IMR-90 (cell line): Measurements from ENCODE around the gene HSP90AB1. TPM values are rescaled to one million over a fixed set of nuclear protein-coding genes. Genes with fewer than 3 reads are reported as not detected.

ENCODE experiments used
- ATAC-seq: fragments of 200-7000 bp; cut with Tn5 transposase; 2 replicates; pipeline ENCODE4 v1.9.1; 2020; ENCODE audit warnings: low read depth, mild to moderate bottlenecking, moderate library complexity
- BruUV-seq: library from RNA; stranded (reverse); fragments of 400-500 nt; replicated peaks from 2 replicates; lab custom pipeline; 2021; lab: Mats Ljungman, UMichigan
- CTCF ChIA-PET: fragments of 300-600 bp; formaldehyde crosslinking; extraction: SDS; loops from one replicate; lab custom pipeline; 2021; ENCODE audit warnings: antibody characterized with exemption; lab: Yijun Ruan, JAX
- POLR2A ChIA-PET: fragments of 300-600 bp; sonication (Branson Sonifier 250); formaldehyde crosslinking; loops from one replicate; lab custom pipeline; 2022; ENCODE audit warnings: antibody characterized with exemption; ENCODE audit not compliant: unreplicated experiment; lab: Charles Lee
- DNase-seq: peaks from one replicate; pipeline ENCODE4 v3.0.0; 2013
- H2AFZ ChIP-seq: replicated peaks from 2 replicates; pipeline ENCODE3; 2013; ENCODE audit warnings: low read length, mild to moderate bottlenecking; ENCODE audit not compliant: poor library complexity
- H2AK5ac ChIP-seq: 2 replicates; pipeline ENCODE4 v1.6.1; 2013; ENCODE audit warnings: low read depth, low read length, inconsistent platforms
- H2AK9ac ChIP-seq: replicated peaks from 2 replicates; pipeline ENCODE3; 2013; ENCODE audit warnings: mild to moderate bottlenecking, low read depth, low read length, moderate library complexity; ENCODE audit not compliant: poor library complexity
- H2BK120ac ChIP-seq: 2 replicates; pipeline ENCODE4 v1.6.1; 2013; ENCODE audit warnings: low read depth, low read length, inconsistent platforms
- H2BK15ac ChIP-seq: 3 replicates; pipeline ENCODE4 v1.6.1; 2013; ENCODE audit warnings: low read depth, low read length, inconsistent platforms
- H2BK20ac ChIP-seq: 2 replicates; pipeline ENCODE4 v1.6.1; 2013; ENCODE audit warnings: low read depth, mild to moderate bottlenecking, inconsistent platforms, low read length, moderate library complexity
- H2BK5ac ChIP-seq: 2 replicates; pipeline ENCODE4 v1.6.1; 2013; ENCODE audit warnings: mild to moderate bottlenecking, low read depth, low read length, inconsistent platforms; ENCODE audit not compliant: poor library complexity, severe bottlenecking
- H3K14ac ChIP-seq: replicated peaks from 2 replicates; pipeline ENCODE4 v1.6.1; 2013; ENCODE audit warnings: low read depth, low read length, inconsistent platforms
- H3K18ac ChIP-seq: 2 replicates; pipeline ENCODE4 v1.6.1; 2013; ENCODE audit warnings: low read depth, low read length, control low read depth
- H3K23ac ChIP-seq: 2 replicates; pipeline ENCODE4 v1.6.1; 2013; ENCODE audit warnings: low read depth, low read length, inconsistent platforms
- H3K27ac ChIP-seq: 2 replicates; pipeline ENCODE4 v1.5.1; 2013; ENCODE audit warnings: mild to moderate bottlenecking, control low read depth, low read length; ENCODE audit not compliant: insufficient read depth
- H3K27me3 ChIP-seq: 2 replicates; pipeline ENCODE4 v1.6.1; 2013; ENCODE audit warnings: low read length; ENCODE audit not compliant: control insufficient read depth, insufficient read depth
- H3K36me3 ChIP-seq: 2 replicates; pipeline ENCODE4 v1.6.1; 2013; ENCODE audit warnings: low read length, mixed read lengths; ENCODE audit not compliant: control insufficient read depth, insufficient read depth
- H3K4ac ChIP-seq: 2 replicates; pipeline ENCODE4 v1.6.1; 2013; ENCODE audit warnings: low read depth, low read length, inconsistent platforms
- H3K4me1 ChIP-seq: 2 replicates; pipeline ENCODE4 v1.6.1; 2013; ENCODE audit warnings: low read length, mixed read lengths; ENCODE audit not compliant: control insufficient read depth, insufficient read depth
- H3K4me2 ChIP-seq: 2 replicates; pipeline ENCODE4 v1.6.1; 2013; ENCODE audit warnings: low read depth, mild to moderate bottlenecking, control low read depth, low read length, moderate library complexity
- H3K4me3 ChIP-seq: 2 replicates; pipeline ENCODE4 v1.5.1; 2013; ENCODE audit warnings: low read depth, mild to moderate bottlenecking, control low read depth, low read length, moderate library complexity; ENCODE audit not compliant: insufficient read depth
- H3K56ac ChIP-seq: 2 replicates; pipeline ENCODE4 v1.6.1; 2013; ENCODE audit warnings: low read length, inconsistent platforms; ENCODE audit not compliant: insufficient read depth; ENCODE audit errors: extremely low read depth
- H3K79me1 ChIP-seq, 2 experiments: 2 replicates each; pipeline ENCODE4 v1.6.1; 2013; ENCODE audit warnings: low read length in 2 of 2, inconsistent platforms in 1 of 2, low read depth in 1 of 2
- H3K9ac ChIP-seq: 2 replicates; pipeline ENCODE4 v1.6.1; 2013; ENCODE audit warnings: low read depth, low read length, control low read depth
- H3K9me1 ChIP-seq: 2 replicates; pipeline ENCODE4 v1.6.1; 2013; ENCODE audit warnings: low read length, inconsistent platforms; ENCODE audit not compliant: insufficient read depth
- H3K9me3 ChIP-seq: 2 replicates; pipeline ENCODE4 v1.6.1; 2013; ENCODE audit warnings: low read length; ENCODE audit not compliant: control insufficient read depth, insufficient read depth
- H4K20me1 ChIP-seq: 2 replicates; pipeline ENCODE4 v1.6.1; 2013; ENCODE audit warnings: low read length, inconsistent platforms; ENCODE audit not compliant: insufficient read depth
- H4K5ac ChIP-seq: 2 replicates; pipeline ENCODE4 v1.6.1; 2013; ENCODE audit warnings: mild to moderate bottlenecking, low read depth, low read length, control low read depth
- H4K8ac ChIP-seq, 2 experiments: 2 replicates each; pipeline ENCODE4 v1.6.1; 2013; ENCODE audit warnings: low read depth in 2 of 2, low read length in 2 of 2, control low read depth in 1 of 2, inconsistent platforms in 1 of 2
- H4K91ac ChIP-seq: 2 replicates; pipeline ENCODE4 v1.6.1; 2013; ENCODE audit warnings: low read depth, low read length, inconsistent platforms; ENCODE audit not compliant: insufficient read depth
- BHLHE40 ChIP-seq: fragments of 150-350 bp; IDR thresholded peaks from 2 replicates; pipeline ENCODE4 v1.6.1; 2016; ENCODE audit warnings: mild to moderate bottlenecking, low read depth, low read length
- CEBPB ChIP-seq: IDR thresholded peaks from 2 replicates; pipeline ENCODE4 v1.6.1; 2012; ENCODE audit warnings: low read depth, low read length, improper control_type of control experiment
- CHD1 ChIP-seq: IDR thresholded peaks from 2 replicates; pipeline ENCODE4 v1.6.1; 2012; ENCODE audit warnings: low read depth, low read length, improper control_type of control experiment
- ELK1 ChIP-seq: fragments of 150-350 bp; IDR thresholded peaks from 2 replicates; pipeline ENCODE4 v1.6.1; 2016; ENCODE audit warnings: low read depth, mild to moderate bottlenecking, low read length, moderate library complexity, borderline replicate concordance
- MAFK ChIP-seq: IDR thresholded peaks from 2 replicates; pipeline ENCODE4 v1.6.1; 2012; ENCODE audit warnings: low read depth, low read length, improper control_type of control experiment
- RFX5 ChIP-seq: IDR thresholded peaks from 2 replicates; pipeline ENCODE4 v1.8.0; 2012; ENCODE audit warnings: low read depth, mild to moderate bottlenecking, low read length, moderate library complexity
- SMC3 ChIP-seq: fragments of 150-350 bp; IDR thresholded peaks from 2 replicates; pipeline ENCODE4 v1.6.1; 2016; ENCODE audit warnings: low read depth, mild to moderate bottlenecking, antibody characterized with exemption, low read length, moderate library complexity
- WGBS, 2 experiments: methylation state at CpG; one replicate each; pipeline versions ENCODE4 v1.1.5 to v1.1.7; 2013; ENCODE audit warnings: missing lambda C conversion rate in 2 of 2; ENCODE audit not compliant: insufficient read length in 1 of 2; ENCODE audit errors: extremely low coverage in 2 of 2; 5-methylcytosine and 5-hydroxymethylcytosine counted together
- dilution Hi-C: fragments of 300-500 bp; cut with HindIII; formaldehyde crosslinking; loops from one replicate; pipeline ENCODE4 v1.14.3; 2018; ENCODE audit warnings: low sequenced_read_pairs; ENCODE audit not compliant: unreplicated experiment
- in situ Hi-C: fragments of 300-500 bp; cut with MboI; formaldehyde crosslinking; loops from 3 replicates; pipeline ENCODE4 v1.14.3; 2019; ENCODE audit warnings: low sequenced_read_pairs, inconsistent platforms, mixed read lengths
- intact Hi-C: fragments of 100-400 bp; cut with micrococcal nuclease; formaldehyde crosslinking; loops from 2 replicates; pipeline ENCODE4 v1.10.0; 2022
- polyA plus RNA-seq, 3 experiments: library from polyadenylated mRNA; depleted of rRNA; stranded (reverse); fragments of >200 nt; gene quantifications; 2 replicates each; pipeline ENCODE4 v1.2.3, GENCODE V29; 2012; ENCODE audit warnings: low replicate concordance in 1 of 3
- total RNA-seq: library from RNA; depleted of rRNA; stranded (reverse); fragments of >200 nt; gene quantifications from 2 replicates; pipeline ENCODE4 v1.2.3, GENCODE V29; 2012

The HSP90AB1 gene
- total and polyA plus RNA-seq, 2 of the 4 experiments (the other 2 are of a cell fraction): 887 to 1,307 TPM

GRCh38 chr6:44217332-44218143 lies 29.4 kb upstream of the HSP90AB1 start:
- no peak overlapping the region for H3K18ac ChIP-seq
- no TSS peak for BruUV-seq
- H3K9ac ChIP-seq: no peak overlapping the region
- no peak overlapping the region for H3K4ac ChIP-seq
- no peak overlapping the region for H2AFZ ChIP-seq
- no peak overlapping the region for H2BK5ac ChIP-seq
- ChIA-PET POLR2A (no interaction called here), CTCF (no interaction called here)
- H3K9me3 ChIP-seq: no peaks in the 10 kb centered on the region
- no peak overlapping the region for H3K4me2 ChIP-seq
- H4K91ac ChIP-seq: no peak overlapping the region
- dilution Hi-C loops: no loop called here
- no peak overlapping the region for H2AK9ac ChIP-seq
- WGBS, 2 experiments: 47% methylated on average over 3 of the region's 16 CpGs; no CpG with 5 or more reads in 1 of the 2 experiments
- H3K23ac ChIP-seq: no peak overlapping the region
- H3K36me3 ChIP-seq: no peaks in the 10 kb centered on the region
- H2BK20ac ChIP-seq: no peak overlapping the region
- no peaks in the 10 kb centered on the region for H4K20me1 ChIP-seq
- no peak overlapping the region for H4K8ac ChIP-seq
- intact Hi-C loops: no loop called here
- H3K4me3 ChIP-seq: no peak overlapping the region
- DNase-seq (peak; percentile 14), ATAC-seq (no peak)
- no peak overlapping the region for H3K14ac ChIP-seq
- H3K79me1 ChIP-seq: no peaks in the 10 kb centered on the region
- H3K4me1 ChIP-seq: peaks cover 7% of the 10 kb centered on the region
- no peak overlapping the region for H2AK5ac ChIP-seq
- H4K5ac ChIP-seq: no peak overlapping the region
- H3K27me3 ChIP-seq: peaks cover 18% of the 10 kb centered on the region
- no peak overlapping the region for H3K27ac ChIP-seq
- H2BK15ac ChIP-seq: no peak overlapping the region
- H2BK120ac ChIP-seq: no peak overlapping the region
- peaks cover 4% of the 10 kb centered on the region; the same call in 1 of the 2 replicates for H3K9me1 ChIP-seq
- in situ Hi-C loops: no loop called here
- H3K56ac ChIP-seq: no peak overlapping the region
- TF ChIP-seq MAFK (no peak), CHD1 (no peak), CEBPB (no peak), BHLHE40 (no peak), RFX5 (no peak), SMC3 (no peak), ELK1 (no peak)
